Left ventricle myocardium superior (tissue), 1 donor: ENCODE data around the gene ZMIZ2. TPM values are rescaled to one million over a fixed set of nuclear protein-coding genes. Genes with fewer than 3 reads are reported as not detected.

Experiments used
- total RNA-seq: library from RNA; stranded (reverse); fragmentation: NEBNext Ultra II Directional; extraction: Animal tissue kit (Norgen Biotek cat#: 25700); gene quantifications from one replicate; pipeline ENCODE4 v1.2.1, GENCODE V29; 2021
- donor health status: DM: no; HTN: yes; CAD: no; lungs with severe emphysema.

ZMIZ2 gene
- total RNA-seq, 1 donor from 2014 or later: 64.8 TPM

Other genes starting within 250 kb of the ZMIZ2 start
- gene NPC1L1, start 207.5 kb upstream of the ZMIZ2 start, total RNA-seq: not detected
- 31.6 TPM for gene DDX56, start 174.9 kb upstream of the ZMIZ2 start, total RNA-seq
- 56.7 TPM for gene TMED4, start 166.6 kb upstream of the ZMIZ2 start, total RNA-seq
- gene OGDH, start 142.2 kb upstream of the ZMIZ2 start, total RNA-seq: 701 TPM
- 436 TPM for gene PPIA, start 47.8 kb downstream of the ZMIZ2 start, total RNA-seq
- 261 TPM for gene H2AZ2, start 99.2 kb downstream of the ZMIZ2 start, total RNA-seq
- gene PURB, start 136.7 kb downstream of the ZMIZ2 start, total RNA-seq: 15.7 TPM
- 1.3 TPM for gene MYO1G, start 230.2 kb downstream of the ZMIZ2 start, total RNA-seq